Endothelial cell of hepatic sinusoid (primary cell): ENCODE results near the gene C9orf153.

Source experiments
- in situ Hi-C: cut with HindIII; loops from 2 replicates; pipeline ENCODE4 v1.10.0; 2017; ENCODE audit warnings: low sequenced_read_pairs

The C9orf153 gene

DNA sequence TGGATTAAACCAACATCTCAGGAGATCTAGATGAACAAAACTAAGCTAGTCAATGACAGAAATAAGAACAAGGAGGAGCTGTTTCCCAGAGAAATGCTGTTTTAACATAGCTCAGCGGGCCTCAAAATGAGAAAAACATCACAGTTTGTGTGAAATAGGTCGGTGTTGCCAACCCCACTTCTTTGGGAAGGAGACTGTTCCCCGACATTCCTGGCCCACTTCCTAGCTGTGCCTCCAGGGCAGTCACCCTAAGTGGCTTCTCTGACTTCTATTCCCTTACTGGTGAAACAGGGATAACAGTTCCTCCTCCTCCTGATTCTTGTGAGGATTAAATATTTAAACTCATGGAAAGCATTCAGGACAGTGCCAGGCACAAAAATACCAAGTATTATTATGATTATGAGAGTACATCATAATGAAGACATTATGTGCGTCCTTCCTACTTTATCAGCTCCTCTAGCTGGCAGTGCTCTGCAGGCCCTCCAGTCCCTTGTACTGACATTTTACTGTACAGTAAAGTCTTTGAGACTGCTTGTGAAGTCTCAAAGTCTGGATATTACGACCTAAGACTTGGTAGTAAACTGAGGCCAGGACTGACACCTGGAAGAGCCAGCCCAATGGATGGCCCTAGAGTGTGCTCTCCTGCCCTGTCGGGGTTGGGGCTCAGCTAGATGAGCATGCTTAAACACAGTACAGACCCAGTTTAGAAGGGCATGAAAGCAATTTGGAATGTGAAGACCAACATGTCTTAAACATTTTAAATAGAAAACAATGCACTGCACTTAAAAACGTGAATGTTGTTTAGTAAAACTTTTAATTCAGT lies 15.6 kb upstream of the C9orf153 start:
- in situ Hi-C loops, result no loop called here

DNA sequence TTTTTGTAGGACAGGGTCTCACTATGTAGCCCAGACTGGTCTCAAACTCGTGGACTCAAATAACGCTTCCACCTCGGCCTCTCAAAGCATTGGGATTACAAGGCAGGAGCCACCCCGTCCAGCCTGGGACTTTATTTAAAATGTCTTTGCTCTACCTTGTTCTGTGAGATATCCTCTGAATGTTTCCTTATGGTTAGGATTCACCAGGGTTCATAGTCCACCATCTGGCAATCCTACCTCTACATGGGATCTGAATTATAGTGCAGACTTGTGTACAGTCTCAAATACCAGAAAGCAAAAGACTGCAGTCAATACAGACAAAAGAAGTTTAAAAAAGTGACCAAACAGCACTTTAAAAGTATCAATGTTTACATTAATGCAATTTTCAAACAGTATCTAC lies 12.8 kb upstream of the C9orf153 start:
- in situ Hi-C loops, result no loop called here

DNA sequence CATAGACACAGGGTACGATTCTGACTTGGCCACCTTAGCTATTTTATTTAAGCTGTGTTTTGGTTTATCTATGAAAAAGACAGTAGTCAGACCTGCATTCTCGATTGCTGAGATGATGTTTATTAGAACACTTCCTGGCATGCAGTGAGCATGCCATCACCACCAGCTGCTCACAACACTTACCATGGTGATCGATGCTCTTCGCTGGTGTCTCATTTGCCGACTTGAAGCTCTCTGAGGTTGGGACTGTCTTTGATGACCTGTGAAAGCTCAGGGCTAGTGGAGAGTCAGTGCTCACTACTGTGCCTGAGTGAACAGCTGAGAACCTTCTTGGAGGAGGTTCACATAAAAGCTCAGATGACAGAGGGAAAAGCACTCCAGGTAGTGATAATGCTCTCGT lies 4.4 kb upstream of the C9orf153 start:
- in situ Hi-C loops, result no loop called here

DNA sequence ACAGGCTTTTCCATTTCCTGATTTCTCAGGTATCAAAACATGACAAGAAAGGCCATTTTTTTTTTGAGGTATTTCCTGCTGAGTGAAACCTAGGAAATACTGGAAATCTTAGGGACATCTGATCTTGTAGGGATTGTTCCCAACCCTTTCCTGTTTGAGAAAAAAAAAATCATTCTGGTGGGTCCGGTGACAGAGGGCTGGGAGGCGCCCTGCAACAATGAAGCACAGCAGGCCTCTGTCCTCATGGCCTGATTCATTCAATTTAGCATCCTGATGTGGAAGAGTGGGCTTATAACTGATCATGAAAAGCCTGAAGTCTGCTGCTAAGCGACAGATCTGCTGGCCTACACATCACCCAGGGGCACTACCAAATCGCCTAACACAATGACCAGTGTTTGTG lies 3.0 kb upstream of the C9orf153 start:
- in situ Hi-C loops, result no loop called here

- in situ Hi-C loops, result no loop called here
Measured at GRCh38 chr9:86257391-86257790, 2.1 kb downstream of the C9orf153 start.

DNA sequence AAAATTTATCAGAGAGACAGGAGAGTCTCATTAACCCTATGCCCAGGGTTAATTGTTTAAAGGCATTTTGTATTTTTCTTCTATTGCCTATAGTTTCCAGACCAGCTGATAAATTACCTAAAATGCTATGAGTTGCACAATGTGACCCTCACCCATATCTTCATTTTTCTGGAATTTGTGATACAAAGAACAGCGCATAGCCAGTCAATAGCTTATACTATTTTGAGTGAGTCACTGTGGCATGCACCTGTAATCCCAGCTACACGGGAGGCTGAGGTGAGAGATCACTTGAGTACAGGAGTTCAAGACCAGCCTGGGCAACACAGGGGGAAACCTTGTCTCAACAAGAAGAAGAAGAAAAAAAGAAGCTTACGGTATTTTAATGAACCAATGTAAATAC lies 2.8 kb downstream of the C9orf153 start:
- in situ Hi-C loops, result no loop called here

GRCh38 chr9:86253577-86253976 lies 5.9 kb downstream of the C9orf153 start:
- in situ Hi-C loops, result no loop called here

DNA sequence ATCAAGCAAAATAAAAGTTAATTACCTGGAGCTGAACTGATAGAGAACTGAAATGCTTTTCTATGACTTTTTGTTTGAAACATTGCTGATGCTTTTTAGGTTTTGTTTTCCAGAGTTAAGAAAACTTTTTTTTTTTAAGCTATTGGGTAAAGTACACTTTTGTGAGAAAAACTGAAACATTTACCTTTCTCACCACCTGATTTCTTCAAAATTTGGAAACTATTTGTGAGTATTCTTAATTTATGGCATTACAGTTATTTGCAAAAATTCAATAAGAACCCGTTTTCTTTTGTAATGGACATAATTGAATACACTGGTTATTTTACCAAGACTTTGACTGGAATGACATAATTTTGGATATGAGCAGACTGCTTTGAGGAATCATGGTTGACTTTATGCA lies 6.6 kb downstream of the C9orf153 start:
- in situ Hi-C loops, result no loop called here

DNA sequence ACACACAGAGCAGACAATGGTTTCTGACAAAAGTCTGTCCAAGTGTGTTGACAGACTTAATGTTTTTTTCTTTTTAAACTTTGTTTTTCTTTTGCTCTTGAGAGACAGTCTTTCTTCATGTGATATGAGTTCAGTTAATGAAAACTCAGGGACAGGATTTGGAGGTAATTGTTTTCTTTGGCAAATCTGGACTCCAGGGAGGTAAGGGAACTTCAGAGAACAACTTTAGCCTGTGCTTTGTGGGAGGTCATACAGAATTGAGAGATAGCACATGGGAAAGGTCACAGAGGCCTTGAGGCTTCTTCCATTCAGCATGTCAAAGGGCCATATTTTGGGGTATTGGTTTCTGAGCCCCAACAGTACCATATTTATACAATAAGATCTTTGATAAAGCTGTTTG lies 9.3 kb downstream of the C9orf153 start:
- in situ Hi-C loops, result no loop called here

- in situ Hi-C loops, result no loop called here
Measured at GRCh38 chr9:86248746-86249145, 10.7 kb downstream of the C9orf153 start.

DNA sequence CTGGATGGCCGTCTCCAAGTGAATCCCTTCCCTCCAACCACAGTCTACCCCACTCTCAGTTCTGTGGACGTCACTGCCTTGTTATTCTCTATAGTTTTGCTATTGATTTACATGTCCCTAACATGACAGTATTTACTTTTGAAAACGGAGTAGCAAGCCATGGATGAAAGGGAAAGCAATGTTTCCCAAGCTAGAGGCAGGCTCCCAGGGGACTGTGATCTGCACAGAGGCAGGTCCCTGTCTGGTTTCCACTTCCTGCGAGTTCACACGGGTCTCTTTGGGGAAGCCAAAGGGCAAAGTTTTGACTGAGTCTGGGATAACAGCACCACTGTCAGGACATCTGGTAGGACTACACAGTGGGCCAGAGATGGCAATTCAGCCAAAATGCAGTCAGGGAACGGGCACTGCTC lies 12.7 kb downstream of the C9orf153 start:
- in situ Hi-C loops, result no loop called here

DNA sequence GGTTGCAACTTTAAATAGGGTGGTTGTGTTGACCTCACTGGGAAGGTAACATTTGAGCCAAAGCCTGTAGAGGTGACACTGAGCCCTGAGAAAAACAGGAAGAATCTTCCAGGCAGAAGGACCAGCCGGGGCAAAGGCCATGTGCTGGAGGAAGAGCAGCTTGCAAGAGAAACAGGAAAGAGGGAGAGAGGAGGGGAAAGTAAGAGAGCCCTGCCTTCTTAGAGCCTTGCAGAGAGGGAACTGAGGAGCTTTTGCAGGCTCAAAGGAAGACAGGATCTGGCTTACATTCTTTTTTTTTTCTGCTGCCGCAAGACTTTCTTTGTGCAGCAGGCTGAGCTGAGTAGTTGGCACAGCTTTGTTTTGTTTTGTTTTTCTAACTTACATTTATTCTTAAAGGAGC lies 17.4 kb downstream of the C9orf153 start:
- in situ Hi-C loops, result no loop called here

GRCh38 chr9:86241216-86241615 lies 18.2 kb downstream of the C9orf153 start:
- in situ Hi-C loops, result no loop called here

DNA sequence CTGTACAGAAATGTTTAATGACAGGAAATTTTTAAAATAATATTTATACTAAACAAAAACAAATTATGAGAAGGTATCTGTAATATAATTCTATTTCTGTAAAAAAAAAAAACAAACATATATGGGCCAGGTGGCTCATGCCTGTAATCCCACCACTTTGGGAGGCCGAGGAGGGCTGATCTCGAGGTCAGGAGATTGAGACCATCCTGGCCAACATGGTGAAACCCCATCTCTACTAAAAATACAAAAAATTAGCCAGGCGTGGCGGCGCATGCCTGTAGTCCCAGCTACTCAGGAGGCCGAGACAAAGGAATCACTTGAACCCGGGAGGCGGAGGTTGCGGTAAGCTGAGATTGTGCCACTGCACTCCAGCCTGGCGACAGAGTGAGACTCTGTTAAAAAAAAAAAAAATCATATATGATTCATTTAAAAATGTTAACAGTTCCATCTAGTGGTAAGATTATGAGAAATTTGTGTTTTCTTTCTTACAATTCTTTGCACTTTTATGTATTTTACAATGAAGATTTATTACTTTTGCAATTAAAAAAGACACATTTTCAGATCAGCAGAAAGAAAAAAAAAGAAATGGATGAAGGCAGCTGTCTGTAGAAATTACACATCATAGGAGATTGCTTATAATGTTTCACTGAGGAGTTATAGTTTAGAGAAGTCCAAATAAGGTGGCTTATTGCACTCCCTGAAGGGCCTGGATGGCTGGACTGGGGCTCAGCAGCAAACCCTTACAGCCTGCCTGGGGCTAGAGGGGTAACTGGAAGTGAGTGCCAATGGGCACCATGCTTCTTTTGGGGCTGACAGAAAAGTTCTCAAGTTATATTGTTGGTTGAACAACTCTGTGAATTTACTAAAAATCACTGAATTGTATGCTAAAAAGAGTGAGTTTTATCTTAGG lies 20.3 kb downstream of the C9orf153 start:
- in situ Hi-C loops, result no loop called here

GRCh38 chr9:86230858-86231257 lies 28.6 kb downstream of the C9orf153 start:
- in situ Hi-C loops, result no loop called here

GRCh38 chr9:86222667-86223066 lies 36.8 kb downstream of the C9orf153 start:
- in situ Hi-C loops, result no loop called here

GRCh38 chr9:86219606-86220005 lies 39.9 kb downstream of the C9orf153 start:
- in situ Hi-C loops, result no loop called here

DNA sequence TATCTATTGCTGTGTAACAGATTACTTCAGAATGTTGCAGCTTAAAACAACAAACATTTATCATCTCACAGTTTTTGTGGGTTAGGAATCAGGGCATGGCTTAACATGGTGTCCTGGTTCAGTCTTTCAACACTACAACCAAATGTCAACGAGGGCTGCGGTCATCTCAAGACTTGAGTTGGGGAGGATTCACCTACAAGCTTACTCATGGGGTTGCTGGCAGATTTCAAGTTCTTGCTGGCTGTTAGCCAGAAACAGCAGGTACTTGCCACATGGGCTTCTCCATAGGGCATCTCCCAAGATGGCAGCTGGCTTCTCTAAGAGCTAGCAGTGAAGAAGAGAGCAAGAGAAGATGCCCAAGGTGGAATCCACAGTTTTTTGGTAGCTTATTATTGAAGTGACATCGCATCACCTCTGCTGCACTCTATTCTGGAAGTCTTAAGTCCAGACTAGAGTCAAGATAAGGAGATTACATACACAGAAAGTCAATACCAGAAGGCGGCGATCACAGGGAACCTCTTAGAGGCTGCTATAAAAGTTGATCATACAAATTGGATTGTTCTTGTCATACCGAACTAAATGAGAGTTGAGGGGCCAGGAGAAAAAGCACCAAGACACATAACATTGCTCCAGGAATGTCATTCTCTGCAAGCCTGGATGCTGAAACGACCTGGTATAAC lies 42.2 kb downstream of the C9orf153 start:
- in situ Hi-C loops, result no loop called here

- in situ Hi-C loops, result no loop called here
Measured at GRCh38 chr9:86207193-86207592, 52.3 kb downstream of the C9orf153 start.

- in situ Hi-C loops, result loop anchor here (5.0 kb wide), 1 partner anchor 80 kb away; the partner anchor contains the start of gene ISCA1
Measured at GRCh38 chr9:86202338-86202882, 57.0 kb downstream of the C9orf153 start.
